Activated CD4-positive, alpha-beta T cell treated with anti-CD3 and anti-CD28 coated beads for 1 hour (primary cell): ENCODE results near the gene IER5L.

Experiments
- DNase-seq: peaks from one replicate; pipeline ENCODE4 v3.0.0-alpha.2; 2020

The IER5L gene

GRCh38 chr9:129177791-129178567 lies at the start of gene IER5L:
Gene IER5L (minus strand): TSS chr9:129178261. CDS start chr9:129178052, 209 bp downstream.
- peak; percentile 91 for DNase-seq

- no peak for DNase-seq
These were observed 49.8 kb upstream of the IER5L start for GRCh38 chr9:129227843-129228189.

GRCh38 chr9:129225815-129226214 lies 47.8 kb upstream of the IER5L start:
- no peak for DNase-seq

GRCh38 chr9:129225490-129225778 lies 47.4 kb upstream of the IER5L start:
- DNase-seq = no peak

GRCh38 chr9:129224618-129225489 lies 46.8 kb upstream of the IER5L start:
- no peak for DNase-seq

GRCh38 chr9:129223551-129224208 lies 45.6 kb upstream of the IER5L start:
- DNase-seq = no peak

- DNase-seq = no peak
These were observed 44.8 kb upstream of the IER5L start for GRCh38 chr9:129222819-129223218.

- no peak for DNase-seq
These were observed 44.0 kb upstream of the IER5L start for GRCh38 chr9:129221979-129222635.

GRCh38 chr9:129221233-129221632 lies 43.2 kb upstream of the IER5L start:
- no peak for DNase-seq

GRCh38 chr9:129220771-129221170 lies 42.7 kb upstream of the IER5L start:
- no peak for DNase-seq

- no peak for DNase-seq
These were observed 40.9 kb upstream of the IER5L start for GRCh38 chr9:129218918-129219317.

- DNase-seq = no peak
These were observed 40.2 kb upstream of the IER5L start for GRCh38 chr9:129218272-129218625.

- no peak for DNase-seq
These were observed 35.5 kb upstream of the IER5L start for GRCh38 chr9:129213551-129213950.

- no peak for DNase-seq
These were observed 33.6 kb upstream of the IER5L start for GRCh38 chr9:129211686-129212085.

GRCh38 chr9:129210125-129210524 lies 32.1 kb upstream of the IER5L start:
- DNase-seq = no peak

- no peak for DNase-seq
These were observed 31.5 kb upstream of the IER5L start for GRCh38 chr9:129209580-129209979.

- no peak for DNase-seq
These were observed 31.0 kb upstream of the IER5L start for GRCh38 chr9:129209109-129209508.

- DNase-seq = peak; percentile 33
These were observed 30.4 kb upstream of the IER5L start for GRCh38 chr9:129208207-129209032.

GRCh38 chr9:129206905-129207304 lies 28.8 kb upstream of the IER5L start:
- no peak for DNase-seq

GRCh38 chr9:129206401-129206800 lies 28.3 kb upstream of the IER5L start:
- DNase-seq = no peak

- no peak for DNase-seq
These were observed 26.8 kb upstream of the IER5L start for GRCh38 chr9:129204840-129205239.

GRCh38 chr9:129203556-129203909 lies 25.5 kb upstream of the IER5L start:
- no peak for DNase-seq
